ENCODE data around the gene MOB1A. TPM values are rescaled to one million over a fixed set of nuclear protein-coding genes. Genes with fewer than 3 reads are reported as not detected.
A peak's percentile ranks its signal among the peaks of the same experiment; 100 is the strongest.
"Not testable (repeated sequence)": the region's sequence is repeated elsewhere in the genome, so short reads cannot be mapped to it uniquely, and the experiment has no call there.

Gene MOB1A
- total RNA-seq, 1 donor from 2014 or later: 94.6 TPM

GRCh38 chr2:74216642-74217041 lies 38.0 kb upstream of the MOB1A start:
- Mint-ChIP-seq H3K27ac (ENCODE audit: unreplicated experiment) (no peak overlapping the region), H3K4me1 (no peaks in the 10 kb centered on the region), H3K9me3 (no peaks in the 10 kb centered on the region), H3K27me3 (ENCODE audit: low read depth) (no peaks in the 10 kb centered on the region), H3K4me3 (no peak overlapping the region), H3K36me3 (ENCODE audit: low read depth) (peaks cover 7% of the 10 kb centered on the region)
- DNase-seq (ENCODE audit: low read depth, low spot score): no peak
- no peak for TF ChIP-seq CTCF (conservative IDR thresholded peaks at IDR 0.05)

GRCh38 chr2:74215771-74216170 lies 37.1 kb upstream of the MOB1A start:
- not testable (repeated sequence) for H3K4me3 Mint-ChIP-seq; H3K9me3 Mint-ChIP-seq; H3K27me3 Mint-ChIP-seq (ENCODE audit: low read depth); DNase-seq (ENCODE audit: low read depth, low spot score); H3K36me3 Mint-ChIP-seq (ENCODE audit: low read depth); H3K4me1 Mint-ChIP-seq; H3K27ac Mint-ChIP-seq (ENCODE audit: unreplicated experiment)

- H3K4me1 Mint-ChIP-seq: no peaks in the 10 kb centered on the region
- TF ChIP-seq CTCF (conservative IDR thresholded peaks at IDR 0.05): no peak
These were observed 34.2 kb upstream of the MOB1A start for GRCh38 chr2:74212702-74213410.

GRCh38 chr2:74206180-74206688 lies 27.6 kb upstream of the MOB1A start:
- peak overlapping the region; percentile 70 for H3K27ac Mint-ChIP-seq (ENCODE audit: unreplicated experiment)
- no peak for TF ChIP-seq CTCF (conservative IDR thresholded peaks at IDR 0.05)
- no peaks in the 10 kb centered on the region for H3K9me3 Mint-ChIP-seq
- DNase-seq (ENCODE audit: low read depth, low spot score): no peak
- H3K4me1 Mint-ChIP-seq: peaks cover 12% of the 10 kb centered on the region
- no peak overlapping the region for H3K4me3 Mint-ChIP-seq
- no peaks in the 10 kb centered on the region for H3K27me3 Mint-ChIP-seq (ENCODE audit: low read depth)
- peaks cover 7% of the 10 kb centered on the region for H3K36me3 Mint-ChIP-seq (ENCODE audit: low read depth)

More at GRCh38 chr2:74212702-74213410, 34.2 kb upstream of the MOB1A start:
- Mint-ChIP-seq H3K36me3 (ENCODE audit: low read depth) (peaks cover 12% of the 10 kb centered on the region), H3K27me3 (ENCODE audit: low read depth) (no peaks in the 10 kb centered on the region), H3K27ac (ENCODE audit: unreplicated experiment) (no peak overlapping the region), H3K9me3 (no peaks in the 10 kb centered on the region), H3K4me3 (no peak overlapping the region)
- no peak for DNase-seq (ENCODE audit: low read depth, low spot score)

GRCh38 chr2:74205596-74205995 lies 26.9 kb upstream of the MOB1A start:
- no peak for DNase-seq (ENCODE audit: low read depth, low spot score)
- peaks cover 17% of the 10 kb centered on the region for H3K4me1 Mint-ChIP-seq
- peaks cover 7% of the 10 kb centered on the region for H3K36me3 Mint-ChIP-seq (ENCODE audit: low read depth)
- no peak for TF ChIP-seq CTCF (conservative IDR thresholded peaks at IDR 0.05)
- no peak overlapping the region for H3K27ac Mint-ChIP-seq (ENCODE audit: unreplicated experiment)
- no peaks in the 10 kb centered on the region for H3K27me3 Mint-ChIP-seq (ENCODE audit: low read depth)
- H3K4me3 Mint-ChIP-seq: no peak overlapping the region
- no peaks in the 10 kb centered on the region for H3K9me3 Mint-ChIP-seq

GRCh38 chr2:74205113-74205512 lies 26.4 kb upstream of the MOB1A start:
- peaks cover 7% of the 10 kb centered on the region for H3K36me3 Mint-ChIP-seq (ENCODE audit: low read depth)
- TF ChIP-seq CTCF (conservative IDR thresholded peaks at IDR 0.05): no peak
- no peak for DNase-seq (ENCODE audit: low read depth, low spot score)
- no peak overlapping the region for H3K27ac Mint-ChIP-seq (ENCODE audit: unreplicated experiment)
- H3K9me3 Mint-ChIP-seq: no peaks in the 10 kb centered on the region
- no peaks in the 10 kb centered on the region for H3K27me3 Mint-ChIP-seq (ENCODE audit: low read depth)
- H3K4me1 Mint-ChIP-seq: peaks cover 22% of the 10 kb centered on the region
- H3K4me3 Mint-ChIP-seq: no peak overlapping the region
